Suprapubic skin (tissue), 4 donors: ENCODE measurements around the gene CRHBP.

Source experiments
- CTCF ChIP-seq, 2 donors: fragments of 200-600 bp in 1 of 2; fragments of 450-650 bp in 1 of 2; sonication (generic) in 1 of 2; IDR thresholded peaks; one replicate each; pipeline ENCODE4 v1.5.1; 2016 to 2019; ENCODE audit warnings: antibody characterized with exemption in 2 of 2, mild to moderate bottlenecking in 1 of 2, moderate library complexity in 1 of 2
- EP300 ChIP-seq: sonication (generic); formaldehyde crosslinking; IDR thresholded peaks from one replicate; pipeline ENCODE4 v1.6.1; 2017; ENCODE audit warnings: antibody characterized with exemption
- POLR2A ChIP-seq, 2 donors: fragments of 450-650 bp; IDR thresholded peaks; one replicate each; pipeline ENCODE4 v1.6.1; 2017; ENCODE audit warnings: antibody characterized with exemption in 2 of 2, mild to moderate bottlenecking in 2 of 2, moderate library complexity in 2 of 2
- POLR2AphosphoS5 ChIP-seq, 3 donors: sonication (generic); formaldehyde crosslinking; IDR thresholded peaks; one replicate each; pipeline ENCODE4 v1.6.1; 2017; ENCODE audit warnings: antibody characterized with exemption in 3 of 3

DNA sequence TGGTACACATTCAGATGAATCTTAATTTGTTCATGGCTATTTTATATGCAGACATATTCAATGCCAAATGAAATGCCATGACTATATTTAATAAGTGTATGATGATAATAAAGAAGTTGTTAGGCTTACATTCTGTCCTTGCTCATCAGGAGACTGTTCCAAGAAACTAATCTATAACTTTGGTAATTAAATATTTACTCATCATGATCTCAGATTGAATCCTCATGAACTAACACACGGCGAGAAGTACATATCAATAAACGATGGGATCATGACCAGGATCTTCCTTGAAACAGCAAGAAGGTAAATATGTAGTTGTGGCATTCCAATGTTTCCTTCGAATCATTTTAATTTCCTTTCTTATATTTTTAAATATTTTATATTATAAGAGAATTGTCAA is 64.8 kb downstream of the CRHBP start:
- no peak for TF ChIP-seq CTCF (IDR thresholded peaks at IDR 0.05)
- no peak for TF ChIP-seq POLR2A (IDR thresholded peaks at IDR 0.05)
- no peak for TF ChIP-seq POLR2AphosphoS5 (IDR thresholded peaks at IDR 0.05)
- no peak for TF ChIP-seq EP300
